Gastrocnemius medialis (tissue), 4 donors: ENCODE results near the gene PBRM1. TPM values are rescaled to one million over a fixed set of nuclear protein-coding genes. Genes with fewer than 3 reads are reported as not detected.

ENCODE experiments used
- ATAC-seq, 2 donors: fragments of 150-250 bp; one replicate each; pipeline ENCODE4 v1.9.1; 2016
- DNase-seq, 2 donors: peaks; one replicate each; pipeline ENCODE4 v3.0.0-alpha.2; 2019
- H3K27ac ChIP-seq, 4 donors: fragments of 200-600 bp; sonication (generic); 1 replicate in 1 of 4; 2 replicates in 3 of 4; pipeline ENCODE4 v1.5.1; 2016 to 2018; ENCODE audit warnings: mild to moderate bottlenecking in 2 of 4, moderate library complexity in 1 of 4
- H3K27me3 ChIP-seq, 3 donors: fragments of 200-600 bp; sonication (generic) in 2 of 3; 1 replicate in 1 of 3; 2 replicates in 2 of 3; pipeline versions ENCODE4 v1.5.1 to v1.6.0; 2016 to 2019; ENCODE audit warnings: mild to moderate bottlenecking in 1 of 3, moderate library complexity in 1 of 3
- H3K36me3 ChIP-seq, 2 donors: fragments of 200-600 bp; sonication (generic) in 1 of 2; one replicate each; pipeline ENCODE4 v1.5.1; 2017 to 2018
- H3K4me1 ChIP-seq, 2 donors: fragments of 200-600 bp; sonication (generic) in 1 of 2; one replicate each; pipeline ENCODE4 v1.5.1; 2016 to 2017; ENCODE audit warnings: mild to moderate bottlenecking in 2 of 2
- H3K4me3 ChIP-seq, 4 donors: fragments of 200-600 bp; sonication (generic) in 3 of 4; 1 replicate in 1 of 4; 2 replicates in 3 of 4; pipeline ENCODE4 v1.5.1; 2016 to 2019; ENCODE audit warnings: mild to moderate bottlenecking in 2 of 4
- H3K9me3 ChIP-seq, 3 donors: fragments of 200-600 bp; sonication (generic) in 2 of 3; 1 replicate in 1 of 3; 2 replicates in 2 of 3; pipeline ENCODE4 v1.5.1; 2016 to 2019
- POLR2A ChIP-seq, 2 donors: fragments of 450-650 bp; IDR thresholded peaks; one replicate each; pipeline ENCODE4 v1.6.1; 2017; ENCODE audit warnings: antibody characterized with exemption in 2 of 2, mild to moderate bottlenecking in 2 of 2, moderate library complexity in 2 of 2
- in situ Hi-C, 4 donors: fragments of 200-750 bp; cut with MboI; loops; one replicate each; pipeline versions ENCODE4 v1.15.0 to v1.8.0; 2017; ENCODE audit warnings: low sequenced_read_pairs in 4 of 4
- intact Hi-C: fragments of 100-400 bp; cut with DNase I; formaldehyde crosslinking; loops from one replicate; pipeline ENCODE4 v1.15.1; 2023; ENCODE audit warnings: low total_unique reads
- total RNA-seq, 4 donors: library from RNA; depleted of rRNA; stranded (reverse); fragments of >200 nt; gene quantifications; one replicate each; pipeline versions ENCODE4 v1.1.0 to v1.2.3, GENCODE V29; 2016
- TF ChIP-seq, protein P1 (sequence below), 5 experiments: fragments of 450-650 bp in 3 of 5; fragments of 200-600 bp in 2 of 5; sonication (generic) in 2 of 5; IDR thresholded peaks in 4 of 5; conservative IDR thresholded peaks in 1 of 5; 1 replicate in 4 of 5; 2 replicates in 1 of 5; pipeline ENCODE4 v1.5.1; 2016 to 2019; ENCODE audit warnings: antibody characterized with exemption in 5 of 5, mild to moderate bottlenecking in 3 of 5, moderate library complexity in 3 of 5

The PBRM1 gene
- total RNA-seq, 4 donors from 2014 or later, result 22.9 to 45.2 (median 27.5) TPM

DNA sequence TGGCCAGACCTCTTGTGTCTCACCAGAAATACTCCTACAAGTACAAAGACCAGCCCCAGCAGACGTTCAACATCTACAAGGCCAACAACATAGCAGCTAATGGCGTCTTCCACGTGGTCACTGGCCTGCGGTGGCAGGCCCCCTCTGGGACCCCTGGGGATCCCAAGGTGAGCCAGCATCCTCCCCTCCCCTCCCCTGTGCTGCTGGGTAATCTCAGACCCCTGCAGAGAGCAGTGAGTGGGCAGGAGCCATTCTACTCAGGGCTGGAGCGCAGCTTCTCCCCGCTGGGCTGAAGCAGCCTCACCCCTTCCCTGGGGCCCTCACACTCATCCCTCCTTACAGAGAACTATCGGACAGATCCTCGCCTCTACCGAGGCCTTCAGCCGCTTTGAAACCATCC, 180.7 kb downstream of the PBRM1 start:
- H3K27me3 ChIP-seq, result no peaks in the 10 kb centered on the region

DNA sequence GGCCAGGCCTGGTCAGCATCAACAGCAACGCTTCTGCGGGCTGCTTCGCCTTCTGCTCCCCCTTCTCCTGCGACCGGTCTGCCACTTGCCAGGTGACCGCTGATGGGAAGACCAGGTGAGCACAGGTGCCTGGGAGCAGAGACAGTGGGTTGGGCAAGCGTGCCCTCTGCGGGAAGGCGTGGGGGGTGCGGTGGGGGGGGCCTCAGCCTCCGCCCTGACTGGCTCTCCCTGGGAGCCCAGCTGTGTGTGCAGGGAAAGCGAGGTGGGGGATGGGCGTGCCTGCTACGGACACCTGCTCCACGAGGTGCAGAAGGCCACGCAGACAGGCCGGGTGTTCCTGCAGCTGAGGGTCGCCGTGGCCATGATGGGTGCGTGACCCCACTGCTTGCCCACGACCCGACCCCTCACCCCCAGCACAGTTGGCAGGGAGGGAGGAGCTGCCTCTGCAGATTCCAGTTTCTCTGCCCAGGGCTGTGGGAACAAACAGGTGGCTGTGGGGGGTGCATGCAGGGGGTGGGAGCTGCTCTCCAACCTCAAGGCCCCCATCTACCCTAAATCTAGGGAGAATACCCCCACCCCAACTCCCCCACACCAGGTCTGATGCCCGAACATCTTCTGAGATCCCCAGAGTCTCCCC, 181.8 kb downstream of the PBRM1 start:
- Histone ChIP-seq H3K4me3 (no peak overlapping the region), H3K9me3 (no peaks in the 10 kb centered on the region), H3K27me3 (no peaks in the 10 kb centered on the region), H3K27ac (no peak overlapping the region), H3K36me3 (no peaks in the 10 kb centered on the region), H3K4me1 (no peaks in the 10 kb centered on the region)
- intact Hi-C loops (no loop called here), in situ Hi-C loops (no loop called here)
- TF ChIP-seq POLR2A (IDR thresholded peaks at IDR 0.05), result no peak
- TF ChIP-seq, protein P1, sequence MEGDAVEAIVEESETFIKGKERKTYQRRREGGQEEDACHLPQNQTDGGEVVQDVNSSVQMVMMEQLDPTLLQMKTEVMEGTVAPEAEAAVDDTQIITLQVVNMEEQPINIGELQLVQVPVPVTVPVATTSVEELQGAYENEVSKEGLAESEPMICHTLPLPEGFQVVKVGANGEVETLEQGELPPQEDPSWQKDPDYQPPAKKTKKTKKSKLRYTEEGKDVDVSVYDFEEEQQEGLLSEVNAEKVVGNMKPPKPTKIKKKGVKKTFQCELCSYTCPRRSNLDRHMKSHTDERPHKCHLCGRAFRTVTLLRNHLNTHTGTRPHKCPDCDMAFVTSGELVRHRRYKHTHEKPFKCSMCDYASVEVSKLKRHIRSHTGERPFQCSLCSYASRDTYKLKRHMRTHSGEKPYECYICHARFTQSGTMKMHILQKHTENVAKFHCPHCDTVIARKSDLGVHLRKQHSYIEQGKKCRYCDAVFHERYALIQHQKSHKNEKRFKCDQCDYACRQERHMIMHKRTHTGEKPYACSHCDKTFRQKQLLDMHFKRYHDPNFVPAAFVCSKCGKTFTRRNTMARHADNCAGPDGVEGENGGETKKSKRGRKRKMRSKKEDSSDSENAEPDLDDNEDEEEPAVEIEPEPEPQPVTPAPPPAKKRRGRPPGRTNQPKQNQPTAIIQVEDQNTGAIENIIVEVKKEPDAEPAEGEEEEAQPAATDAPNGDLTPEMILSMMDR (IDR thresholded peaks at IDR 0.05 in 4 of 5, conservative IDR thresholded peaks at IDR 0.05 in 1 of 5), result no peak
- no peak for DNase-seq
- ATAC-seq, result no peak

More for the DNA sequence above, 180.7 kb downstream of the PBRM1 start:
- in situ Hi-C loops, result no loop called here
- no peaks in the 10 kb centered on the region for H3K36me3 ChIP-seq
- intact Hi-C loops, result no loop called here
- ATAC-seq (no peak), DNase-seq (no peak)
- no peak overlapping the region for H3K4me3 ChIP-seq
- H3K4me1 ChIP-seq, result no peaks in the 10 kb centered on the region
- H3K9me3 ChIP-seq, result no peaks in the 10 kb centered on the region
- H3K27ac ChIP-seq, result no peak overlapping the region
- no peak for TF ChIP-seq POLR2A (IDR thresholded peaks at IDR 0.05)
- TF ChIP-seq, protein P1 (IDR thresholded peaks at IDR 0.05 in 4 of 5, conservative IDR thresholded peaks at IDR 0.05 in 1 of 5), result no peak

DNA sequence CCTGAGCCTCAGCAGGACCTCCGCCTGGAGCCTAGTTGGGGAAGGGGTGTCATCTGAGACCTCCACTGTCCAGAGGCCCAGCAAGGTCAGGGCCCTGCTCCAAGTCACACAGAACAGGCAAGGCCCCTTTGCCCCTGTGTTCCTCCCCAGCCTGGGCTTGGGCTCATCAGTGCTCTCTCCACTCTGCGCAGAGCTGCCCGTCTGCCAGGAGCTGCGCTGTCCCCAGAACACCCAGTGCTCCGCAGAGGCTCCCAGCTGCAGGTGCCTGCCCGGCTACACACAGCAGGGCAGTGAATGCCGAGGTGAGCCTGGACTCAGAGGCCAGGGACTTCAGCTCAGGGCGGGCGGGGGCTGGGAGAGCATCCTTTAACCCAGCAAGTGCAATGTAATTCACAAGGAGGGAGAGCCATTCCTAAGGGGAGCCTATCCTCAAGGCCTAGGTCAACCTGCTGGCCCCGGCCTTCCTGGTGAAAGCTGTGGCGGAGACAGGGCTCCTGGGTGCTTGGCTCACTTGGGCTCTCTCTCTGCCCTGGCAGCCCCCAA, 182.8 kb downstream of the PBRM1 start:
- no peak for DNase-seq
- intact Hi-C loops (no loop called here), in situ Hi-C loops (no loop called here)
- no peaks in the 10 kb centered on the region for H3K27me3 ChIP-seq
- TF ChIP-seq, protein P1 (IDR thresholded peaks at IDR 0.05 in 4 of 5, conservative IDR thresholded peaks at IDR 0.05 in 1 of 5), result no peak
- TF ChIP-seq POLR2A (IDR thresholded peaks at IDR 0.05), result no peak
- no peaks in the 10 kb centered on the region for H3K36me3 ChIP-seq
- no peak overlapping the region for H3K27ac ChIP-seq
- ATAC-seq, result no peak
- no peak overlapping the region for H3K4me3 ChIP-seq
- no peaks in the 10 kb centered on the region for H3K4me1 ChIP-seq
- no peaks in the 10 kb centered on the region for H3K9me3 ChIP-seq

DNA sequence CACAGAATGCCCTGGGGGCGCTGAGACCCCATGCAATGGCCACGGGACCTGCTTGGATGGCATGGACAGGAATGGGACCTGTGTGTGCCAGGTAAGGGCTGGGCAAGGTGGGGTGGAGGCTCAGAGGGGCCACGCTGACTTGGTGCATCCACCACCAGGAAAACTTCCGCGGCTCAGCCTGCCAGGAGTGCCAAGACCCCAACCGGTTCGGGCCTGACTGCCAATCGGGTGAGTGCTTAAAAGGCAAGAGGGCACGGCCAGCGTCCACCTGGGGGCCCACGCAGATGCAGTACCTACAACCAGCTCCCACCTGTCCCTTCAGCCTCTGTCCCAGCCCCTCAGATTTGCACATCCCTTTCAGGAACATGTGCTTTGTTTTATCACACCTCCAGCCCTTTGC, 183.7 kb downstream of the PBRM1 start:
- Histone ChIP-seq H3K27ac (no peak overlapping the region), H3K9me3 (no peaks in the 10 kb centered on the region), H3K4me1 (no peaks in the 10 kb centered on the region), H3K4me3 (no peak overlapping the region), H3K27me3 (no peaks in the 10 kb centered on the region), H3K36me3 (no peaks in the 10 kb centered on the region)
- in situ Hi-C loops, result no loop called here
- intact Hi-C loops, result no loop called here
- TF ChIP-seq, protein P1 (IDR thresholded peaks at IDR 0.05 in 4 of 5, conservative IDR thresholded peaks at IDR 0.05 in 1 of 5), result no peak
- no peak for TF ChIP-seq POLR2A (IDR thresholded peaks at IDR 0.05)
- ATAC-seq (no peak), DNase-seq (no peak)
